GM12878 (cell line): ENCODE results near the gene GNAT1. TPM values are rescaled to one million over a fixed set of nuclear protein-coding genes. Genes with fewer than 3 reads are reported as not detected.
A peak's percentile ranks its signal among the peaks of the same experiment; 100 is the strongest.

Source experiments
- BHLHE40 ChIP-seq, 2 experiments: fragments of 450-650 bp in 1 of 2; IDR thresholded peaks; 2 replicates each; pipeline ENCODE4 v1.6.1; 2011 to 2017; ENCODE audit warnings: low read depth in 2 of 2, borderline replicate concordance in 1 of 2, improper control_type of control experiment in 1 of 2, low read length in 1 of 2, mild to moderate bottlenecking in 1 of 2
- CBX3 ChIP-seq: fragments of 200-600 bp; sonication (generic); IDR thresholded peaks from 2 replicates; pipeline ENCODE4 v1.6.1; 2016; ENCODE audit warnings: low read depth, borderline replicate concordance
- CEBPB ChIP-seq, 2 experiments: fragments of 150-350 bp in 1 of 2; IDR thresholded peaks; 2 replicates each; pipeline ENCODE4 v1.6.1; 2012 to 2014; ENCODE audit warnings: low read depth in 2 of 2, low read length in 2 of 2, borderline replicate concordance in 1 of 2, inconsistent platforms in 1 of 2
- CHD2 ChIP-seq: IDR thresholded peaks from 2 replicates; pipeline ENCODE4 v1.6.1; 2011; ENCODE audit warnings: low read depth, low read length, improper control_type of control experiment, borderline replicate concordance
- ETV6 ChIP-seq, 2 experiments: fragments of 450-650 bp in 1 of 2; IDR thresholded peaks in 1 of 2; conservative IDR thresholded peaks in 1 of 2; 2 replicates each; pipeline ENCODE4 v1.6.1; 2014; ENCODE audit warnings: antibody characterized with exemption in 1 of 2, borderline replicate concordance in 1 of 2, low read depth in 1 of 2, mild to moderate bottlenecking in 1 of 2, moderate library complexity in 1 of 2
- MTA2 ChIP-seq: fragments of 450-650 bp; IDR thresholded peaks from 2 replicates; pipeline ENCODE4 v1.6.1; 2016; ENCODE audit warnings: low read depth, mild to moderate bottlenecking, moderate library complexity
- MTA3 ChIP-seq: IDR thresholded peaks from 2 replicates; pipeline ENCODE4 v1.6.1; 2012; ENCODE audit warnings: low read length, inconsistent platforms, borderline replicate concordance
- MYB ChIP-seq: fragments of 150-350 bp; IDR thresholded peaks from 2 replicates; pipeline ENCODE4 v1.6.1; 2014; ENCODE audit warnings: mild to moderate bottlenecking, low read depth, low read length, borderline replicate concordance
- NR2C1 ChIP-seq: fragments of 450-650 bp; IDR thresholded peaks from 2 replicates; pipeline ENCODE4 v1.6.1; 2017; ENCODE audit warnings: antibody characterized with exemption, mild to moderate bottlenecking, moderate library complexity
- NR2C2 ChIP-seq: IDR thresholded peaks from 2 replicates; pipeline ENCODE4 v1.6.1; 2011; ENCODE audit warnings: borderline replicate concordance, low read depth; ENCODE audit not compliant: control insufficient read depth, insufficient read length
- POLR2AphosphoS2 ChIP-seq: IDR thresholded peaks from 2 replicates; pipeline ENCODE4 v1.6.1; 2011; ENCODE audit warnings: low read depth, mild to moderate bottlenecking, low read length, improper control_type of control experiment, moderate library complexity
- SIX5 ChIP-seq: IDR thresholded peaks from 2 replicates; pipeline ENCODE4 v1.6.1; 2011; ENCODE audit warnings: mild to moderate bottlenecking, low read depth, low read length, moderate library complexity; ENCODE audit not compliant: severe bottlenecking
- SRF ChIP-seq, 2 experiments: IDR thresholded peaks; 2 replicates each; pipeline ENCODE4 v1.6.1; 2011; ENCODE audit warnings: low read depth in 2 of 2, low read length in 2 of 2, mild to moderate bottlenecking in 1 of 2, moderate library complexity in 1 of 2
- ZBTB33 ChIP-seq: fragments of 450-650 bp; IDR thresholded peaks from 2 replicates; pipeline ENCODE4 v1.6.1; 2017; ENCODE audit warnings: mild to moderate bottlenecking
- ZNF592 ChIP-seq: fragments of 450-650 bp; IDR thresholded peaks from 2 replicates; pipeline ENCODE4 v1.6.1; 2017; ENCODE audit warnings: mild to moderate bottlenecking, moderate library complexity
- ZSCAN29 ChIP-seq: fragments of 450-650 bp; IDR thresholded peaks from 2 replicates; pipeline ENCODE4 v1.6.1; 2017; ENCODE audit warnings: mild to moderate bottlenecking, moderate library complexity
- polyA plus RNA-seq, 11 experiments: library from polyadenylated mRNA; depleted of rRNA in 4 of 11; unstranded in 6 of 11; stranded (reverse) in 5 of 11; fragments of >200 nt; fragmentation: Nextera tagmentation in 4 of 11; fragmentation: Illumina TruSeq in 1 of 11; extraction: Ambion mirVana in 4 of 11; extraction: Trizol in 1 of 11; gene quantifications; 1 replicate in 1 of 11; 2 replicates in 10 of 11; pipeline versions ENCODE4 v1.2.1 to v1.2.3, GENCODE V29; 2011 to 2016; ENCODE audit warnings: inconsistent platforms in 2 of 11, missing spikeins in 2 of 11, low read depth in 1 of 11
- total RNA-seq, 4 experiments: library from RNA; depleted of rRNA in 3 of 4; stranded (reverse); fragments of >200 nt in 3 of 4; fragmentation: Illumina TruSeq in 1 of 4; extraction: Trizol in 1 of 4; gene quantifications; 2 replicates each; pipeline versions ENCODE4 v1.2.1 to v1.2.3, GENCODE V29; 2013 to 2021
- TF ChIP-seq, protein P1 (sequence below): IDR thresholded peaks from 2 replicates; pipeline ENCODE4 v1.6.1; 2011; ENCODE audit warnings: low read depth, mild to moderate bottlenecking, low read length, moderate library complexity, borderline replicate concordance; ENCODE audit errors: extremely low read depth
- TF ChIP-seq, protein P2 (sequence below): fragments of 450-650 bp; formaldehyde crosslinking; IDR thresholded peaks from 2 replicates; pipeline ENCODE4 v1.5.0; 2022; ENCODE audit warnings: mild to moderate bottlenecking, missing genetic modification characterization

Gene GNAT1
- total and polyA plus RNA-seq, 10 of the 15 experiments (the other 5 are each of a cell fraction or from before 2014, with no cell fraction given), result not detected

DNA sequence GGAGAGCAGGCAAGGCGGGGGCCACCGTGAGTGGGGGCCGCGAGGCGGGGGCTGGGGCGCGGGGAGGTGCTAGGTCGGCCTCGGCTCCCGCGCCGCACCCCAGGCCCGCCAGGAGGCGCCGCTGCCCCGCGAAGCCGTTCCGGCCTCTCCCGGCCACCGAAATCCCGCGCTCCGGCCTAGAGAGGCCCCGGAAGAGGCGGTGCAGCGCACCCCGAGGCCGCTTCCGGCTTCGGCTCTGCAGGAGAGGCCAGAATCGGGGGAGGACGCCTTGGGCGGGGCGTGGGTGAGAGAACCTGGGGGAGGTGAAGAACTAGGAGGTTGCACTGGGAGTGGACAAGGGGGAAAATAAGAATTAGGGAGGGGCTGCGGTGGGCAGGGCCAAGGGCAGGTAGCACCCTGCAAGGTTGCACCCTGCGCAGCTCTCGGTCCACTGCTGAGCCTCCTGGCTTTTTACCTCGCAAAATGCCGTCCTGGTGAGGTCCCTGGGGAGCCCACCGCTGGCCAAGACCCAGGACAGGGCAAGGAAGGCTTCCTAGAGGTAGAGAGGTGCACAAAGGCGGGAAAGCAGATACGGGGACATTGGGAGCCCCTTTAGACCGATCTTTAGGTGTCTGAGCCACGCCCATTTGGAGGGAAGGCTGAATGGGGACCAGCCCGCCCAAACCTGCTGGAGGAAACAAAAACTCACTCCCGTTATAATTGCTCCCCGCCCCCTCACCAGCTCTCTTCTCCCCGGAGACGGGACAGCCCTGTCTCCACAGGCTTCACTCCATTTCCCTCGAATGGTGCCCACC is 36.2 kb downstream of the GNAT1 start (continued):
- peak; percentile 54 to 77; a peak in 3 of 4 replicates for TF ChIP-seq BHLHE40 (IDR thresholded peaks at IDR 0.05; ENCODE audit: borderline replicate concordance in 1 of 2, low read depth in 2 of 2, low read length in 1 of 2)
- peak; percentile 27; the same call in 1 of the 2 replicates for TF ChIP-seq MTA2
- no peak for TF ChIP-seq POLR2AphosphoS2
- no peak for TF ChIP-seq CBX3
- TF ChIP-seq ZBTB33, result no peak
- TF ChIP-seq MYB, result no peak
- TF ChIP-seq ZNF592, result peak; percentile 73
- TF ChIP-seq SRF (IDR thresholded peaks at IDR 0.05; ENCODE audit: low read depth in 2 of 2, low read length in 2 of 2), result peak in 1 of 2 experiments; percentile 72; a peak in 2 of 4 replicates
- 0 out of 4 replicates have a peak, but pooled peaks of 1 of the 2 experiments have one; percentile 21 for TF ChIP-seq ETV6 (conservative IDR thresholded peaks at IDR 0.05 in 1 of 2, IDR thresholded peaks at IDR 0.05 in 1 of 2; ENCODE audit: borderline replicate concordance in 1 of 2, low read depth in 1 of 2)
- TF ChIP-seq SIX5, result peak; percentile 50
- no peak for TF ChIP-seq ZSCAN29
- no peak for TF ChIP-seq NR2C2
- TF ChIP-seq, protein P1, sequence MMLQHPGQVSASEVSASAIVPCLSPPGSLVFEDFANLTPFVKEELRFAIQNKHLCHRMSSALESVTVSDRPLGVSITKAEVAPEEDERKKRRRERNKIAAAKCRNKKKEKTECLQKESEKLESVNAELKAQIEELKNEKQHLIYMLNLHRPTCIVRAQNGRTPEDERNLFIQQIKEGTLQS, result no peak
- peak; percentile 62; the same call in 1 of the 2 replicates for TF ChIP-seq NR2C1
- peak; percentile 67; the same call in 1 of the 2 replicates for TF ChIP-seq CHD2
- no peak for TF ChIP-seq CEBPB (IDR thresholded peaks at IDR 0.05; ENCODE audit: borderline replicate concordance in 1 of 2, low read depth in 2 of 2, low read length in 2 of 2)
- no peak for TF ChIP-seq MTA3
- TF ChIP-seq, protein P2, sequence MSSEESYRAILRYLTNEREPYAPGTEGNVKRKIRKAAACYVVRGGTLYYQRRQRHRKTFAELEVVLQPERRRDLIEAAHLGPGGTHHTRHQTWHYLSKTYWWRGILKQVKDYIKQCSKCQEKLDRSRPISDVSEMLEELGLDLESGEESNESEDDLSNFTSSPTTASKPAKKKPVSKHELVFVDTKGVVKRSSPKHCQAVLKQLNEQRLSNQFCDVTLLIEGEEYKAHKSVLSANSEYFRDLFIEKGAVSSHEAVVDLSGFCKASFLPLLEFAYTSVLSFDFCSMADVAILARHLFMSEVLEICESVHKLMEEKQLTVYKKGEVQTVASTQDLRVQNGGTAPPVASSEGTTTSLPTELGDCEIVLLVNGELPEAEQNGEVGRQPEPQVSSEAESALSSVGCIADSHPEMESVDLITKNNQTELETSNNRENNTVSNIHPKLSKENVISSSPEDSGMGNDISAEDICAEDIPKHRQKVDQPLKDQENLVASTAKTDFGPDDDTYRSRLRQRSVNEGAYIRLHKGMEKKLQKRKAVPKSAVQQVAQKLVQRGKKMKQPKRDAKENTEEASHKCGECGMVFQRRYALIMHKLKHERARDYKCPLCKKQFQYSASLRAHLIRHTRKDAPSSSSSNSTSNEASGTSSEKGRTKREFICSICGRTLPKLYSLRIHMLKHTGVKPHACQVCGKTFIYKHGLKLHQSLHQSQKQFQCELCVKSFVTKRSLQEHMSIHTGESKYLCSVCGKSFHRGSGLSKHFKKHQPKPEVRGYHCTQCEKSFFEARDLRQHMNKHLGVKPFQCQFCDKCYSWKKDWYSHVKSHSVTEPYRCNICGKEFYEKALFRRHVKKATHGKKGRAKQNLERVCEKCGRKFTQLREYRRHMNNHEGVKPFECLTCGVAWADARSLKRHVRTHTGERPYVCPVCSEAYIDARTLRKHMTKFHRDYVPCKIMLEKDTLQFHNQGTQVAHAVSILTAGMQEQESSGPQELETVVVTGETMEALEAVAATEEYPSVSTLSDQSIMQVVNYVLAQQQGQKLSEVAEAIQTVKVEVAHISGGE (CRISPR knock-in tag), result peak; percentile 70
